Mucosa of descending colon (tissue), 3 donors: ENCODE measurements around the gene SAPCD1. TPM values are rescaled to one million over a fixed set of nuclear protein-coding genes. Genes with fewer than 3 reads are reported as not detected.

ENCODE experiments used
- ATAC-seq: fragments of 200-7000 bp; cut with Tn5 transposase; one replicate; pipeline ENCODE4 v1.9.1; 2020; ENCODE audit warnings: mild to moderate bottlenecking, moderate library complexity
- DNase-seq, 3 donors: peaks; one replicate each; pipeline ENCODE4 v3.0.0-alpha.2; 2020
- H3K36me3 ChIP-seq: fragments of 200-600 bp; one replicate; pipeline ENCODE4 v1.8.0; 2021; ENCODE audit warnings: low read depth, mild to moderate bottlenecking
- H3K4me1 ChIP-seq: fragments of 200-600 bp; one replicate; pipeline ENCODE4 v1.8.0; 2021; ENCODE audit warnings: low read depth, mild to moderate bottlenecking
- H3K4me3 ChIP-seq: fragments of 200-600 bp; one replicate; pipeline ENCODE4 v1.8.0; 2021; ENCODE audit warnings: mild to moderate bottlenecking
- H3K9me3 ChIP-seq: fragments of 200-600 bp; one replicate; pipeline ENCODE4 v1.8.0; 2021; ENCODE audit warnings: mild to moderate bottlenecking
- CTCF ChIP-seq: fragments of 200-600 bp; IDR thresholded peaks from one replicate; pipeline ENCODE4 v1.8.0; 2022; ENCODE audit warnings: antibody characterized with exemption, mild to moderate bottlenecking
- intact Hi-C, 2 donors: fragments of 100-400 bp; cut with DNase I in 1 of 2; cut with micrococcal nuclease in 1 of 2; formaldehyde crosslinking; loops; one replicate each; pipeline versions ENCODE4 v1.11.0 to v1.11.1; 2022; cut with DNase I, micrococcal nuclease
- total RNA-seq, 3 donors: library from RNA; stranded (reverse); fragmentation: NEBNext Ultra II Directional in 2 of 3; extraction: Animal tissue kit (Norgen Biotek cat#: 25700) in 2 of 3; gene quantifications; one replicate each; pipeline versions ENCODE4 v1.2.1 to v1.2.4, GENCODE V29; 2021 to 2023
- donor health status: DM: no; HTN: no; CAD: no; lungs with moderate emphysema.
- donor health status: DM: no; HTN: no; CAD: no.
- donor health status: DM: no; HTN: yes; CAD: no.

The SAPCD1 gene
- total RNA-seq, 3 donors from 2014 or later, result 2.5 to 9.6 (median 4.3) TPM

- no peak for TF ChIP-seq CTCF
- ATAC-seq (no peak), DNase-seq (no peak)
- Histone ChIP-seq H3K36me3 (no peaks in the 10 kb centered on the region), H3K4me1 (peaks cover 35% of the 10 kb centered on the region), H3K4me3 (no peak overlapping the region), H3K9me3 (no peaks in the 10 kb centered on the region)
- intact Hi-C loops, result no loop called here
Observed at GRCh38 chr6:31771992-31772358, 9.5 kb downstream of the SAPCD1 start.

- intact Hi-C loops, result no loop called here
- no peak for TF ChIP-seq CTCF
- H3K4me1 ChIP-seq, result peaks cover 35% of the 10 kb centered on the region
- no peak overlapping the region for H3K4me3 ChIP-seq
- DNase-seq, result peak in 2 of 3 donors; percentile 74 to 77
- no peaks in the 10 kb centered on the region for H3K9me3 ChIP-seq
- peak; percentile 73 for ATAC-seq
- no peaks in the 10 kb centered on the region for H3K36me3 ChIP-seq
Observed at GRCh38 chr6:31775184-31775583, 12.7 kb downstream of the SAPCD1 start.

- no peak for TF ChIP-seq CTCF
- H3K4me3 ChIP-seq, result no peak overlapping the region
- H3K36me3 ChIP-seq, result no peaks in the 10 kb centered on the region
- intact Hi-C loops, result no loop called here
- peaks cover 34% of the 10 kb centered on the region for H3K4me1 ChIP-seq
- H3K9me3 ChIP-seq, result no peaks in the 10 kb centered on the region
- peak in 1 of 3 donors; percentile 50 for DNase-seq
- peak; percentile 4 for ATAC-seq
Observed at GRCh38 chr6:31775633-31776484, 13.4 kb downstream of the SAPCD1 start.

- no peak overlapping the region for H3K4me3 ChIP-seq
- intact Hi-C loops, result no loop called here
- TF ChIP-seq CTCF, result no peak
- ATAC-seq (peak; percentile 20), DNase-seq (no peak)
- no peaks in the 10 kb centered on the region for H3K36me3 ChIP-seq
- H3K4me1 ChIP-seq, result peaks cover 34% of the 10 kb centered on the region
- H3K9me3 ChIP-seq, result no peaks in the 10 kb centered on the region
Observed at GRCh38 chr6:31776485-31776988, 14.1 kb downstream of the SAPCD1 start.

- intact Hi-C loops, result no loop called here
- peaks cover 34% of the 10 kb centered on the region for H3K4me1 ChIP-seq
- ATAC-seq (peak; percentile 83), DNase-seq (peak; percentile 81 to 91 (median 84))
- H3K9me3 ChIP-seq, result no peaks in the 10 kb centered on the region
- H3K4me3 ChIP-seq, result no peak within 1 kb of the TSS
- no peak for TF ChIP-seq CTCF
- H3K36me3 ChIP-seq, result no peaks in the 10 kb centered on the region
Observed at GRCh38 chr6:31776989-31777666, 14.7 kb downstream of the SAPCD1 start, which contains the start of gene VWA7. VWA7 (minus strand) TSS chr6:31777328; CDS start chr6:31776779, 549 bp downstream.
